GM21447 (cell line): Measurements from ENCODE around the gene ONECUT3.
"Not testable (repeated sequence)": the region's sequence is repeated elsewhere in the genome, so short reads cannot be mapped to it uniquely, and the experiment has no call there.

ENCODE experiments used
- ATAC-seq: cut with Tn5 transposase; IDR thresholded peaks from one replicate; pipeline ENCODE4 v1.9.1; 2021; ENCODE audit not compliant: unreplicated experiment

Gene ONECUT3

GRCh38 chr19:1755467-1756171 is 2.3 kb downstream of the ONECUT3 start:
- ATAC-seq: no peak

GRCh38 chr19:1756264-1756663 is 3.0 kb downstream of the ONECUT3 start:
- no peak for ATAC-seq

- no peak for ATAC-seq
These were observed 3.6 kb downstream of the ONECUT3 start for GRCh38 chr19:1756705-1757465.

- no peak for ATAC-seq
These were observed 4.3 kb downstream of the ONECUT3 start for GRCh38 chr19:1757468-1758230.

GRCh38 chr19:1758231-1758577 is 4.9 kb downstream of the ONECUT3 start:
- ATAC-seq: no peak

GRCh38 chr19:1758959-1759903 is 5.9 kb downstream of the ONECUT3 start:
- no peak for ATAC-seq

GRCh38 chr19:1760020-1760419 is 6.7 kb downstream of the ONECUT3 start:
- ATAC-seq: no peak

GRCh38 chr19:1760786-1761527 is 7.7 kb downstream of the ONECUT3 start:
- not testable (repeated sequence) for ATAC-seq

- no peak for ATAC-seq
These were observed 8.4 kb downstream of the ONECUT3 start for GRCh38 chr19:1761528-1762242.

GRCh38 chr19:1762243-1763117 is 9.2 kb downstream of the ONECUT3 start:
- ATAC-seq: no peak

- no peak for ATAC-seq
These were observed 10.6 kb downstream of the ONECUT3 start for GRCh38 chr19:1763648-1764639.

- ATAC-seq: no peak
These were observed 11.4 kb downstream of the ONECUT3 start for GRCh38 chr19:1764729-1765128.

- ATAC-seq: no peak
These were observed 12.1 kb downstream of the ONECUT3 start for GRCh38 chr19:1765232-1765903.

- no peak for ATAC-seq
These were observed 12.8 kb downstream of the ONECUT3 start for GRCh38 chr19:1765904-1766799.

GRCh38 chr19:1766800-1767352 is 13.6 kb downstream of the ONECUT3 start:
- ATAC-seq: no peak
